Measurements from ENCODE around the gene CELA1.
A peak's percentile ranks its signal among the peaks of the same experiment; 100 is the strongest.

The CELA1 gene

DNA sequence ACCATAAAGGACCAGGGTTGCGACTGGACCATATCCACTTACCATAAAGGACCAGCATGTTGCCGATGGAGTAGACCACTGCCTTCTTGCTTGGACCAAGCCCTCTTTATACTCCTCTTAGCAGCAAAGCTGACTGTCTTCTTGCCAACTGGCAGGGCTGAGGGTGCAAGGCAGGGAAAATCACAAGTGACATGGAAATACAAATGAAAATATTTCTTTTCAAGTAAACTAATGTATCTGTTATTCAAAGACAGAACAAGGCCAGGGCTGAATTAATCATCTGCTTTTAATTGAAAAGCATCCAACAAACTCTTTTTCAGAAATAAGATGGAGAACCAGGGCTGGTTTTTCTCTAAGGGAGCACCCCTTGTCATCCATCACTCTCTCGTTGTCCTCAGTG is at the start of gene CELA1:
Gene CELA1, minus strand, starts transcription at position 99 of the 400 bp plus-strand sequence. Its CDS starts 41 bp downstream, at position 58.
- DNase-seq: no peak

DNA sequence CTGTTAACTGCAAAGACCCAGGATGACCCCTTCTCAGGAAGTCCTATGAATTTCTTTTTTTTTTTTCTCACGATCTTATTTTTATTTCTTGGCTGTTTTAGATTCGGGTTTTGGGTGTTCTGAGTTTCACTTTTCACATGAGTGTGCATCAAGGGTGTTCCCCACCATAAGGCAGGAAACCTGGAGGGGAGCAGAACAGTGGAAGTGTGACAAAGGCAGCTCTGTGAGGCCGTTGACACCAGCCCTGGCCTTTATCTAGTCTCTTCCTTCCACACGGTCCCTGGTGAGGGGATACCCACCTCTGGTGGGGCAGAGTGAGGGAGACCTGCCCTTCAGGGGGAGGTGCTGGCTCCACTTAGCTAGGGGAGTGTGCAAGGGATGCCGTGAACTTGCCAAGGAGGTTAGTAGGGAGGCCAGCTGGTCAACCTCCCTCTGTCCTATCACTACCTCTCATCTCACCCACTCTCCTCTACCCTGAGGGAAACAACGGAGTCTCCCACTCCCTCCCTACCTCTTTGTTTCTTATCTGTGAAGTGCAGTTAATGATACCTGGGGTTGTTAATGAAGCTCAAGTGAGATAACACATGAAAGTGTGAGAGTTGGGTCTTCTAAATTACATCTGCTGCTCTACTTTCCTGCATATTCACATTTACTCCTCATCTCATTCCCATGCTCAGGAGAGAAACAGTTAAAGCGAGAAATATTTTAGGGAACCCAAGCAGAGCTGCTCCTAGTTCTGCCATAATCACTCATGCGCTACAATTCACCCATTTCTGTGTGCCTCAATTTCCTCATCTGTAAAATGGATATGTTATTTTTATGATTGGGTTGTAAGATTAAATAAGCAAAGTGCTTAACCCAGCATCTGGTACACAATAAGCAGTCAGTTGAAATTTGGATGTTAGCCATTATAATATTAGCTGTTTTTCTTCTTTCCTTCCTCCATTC is 49.1 kb upstream of the CELA1 start:
- DNase-seq: peak; percentile 28

DNA sequence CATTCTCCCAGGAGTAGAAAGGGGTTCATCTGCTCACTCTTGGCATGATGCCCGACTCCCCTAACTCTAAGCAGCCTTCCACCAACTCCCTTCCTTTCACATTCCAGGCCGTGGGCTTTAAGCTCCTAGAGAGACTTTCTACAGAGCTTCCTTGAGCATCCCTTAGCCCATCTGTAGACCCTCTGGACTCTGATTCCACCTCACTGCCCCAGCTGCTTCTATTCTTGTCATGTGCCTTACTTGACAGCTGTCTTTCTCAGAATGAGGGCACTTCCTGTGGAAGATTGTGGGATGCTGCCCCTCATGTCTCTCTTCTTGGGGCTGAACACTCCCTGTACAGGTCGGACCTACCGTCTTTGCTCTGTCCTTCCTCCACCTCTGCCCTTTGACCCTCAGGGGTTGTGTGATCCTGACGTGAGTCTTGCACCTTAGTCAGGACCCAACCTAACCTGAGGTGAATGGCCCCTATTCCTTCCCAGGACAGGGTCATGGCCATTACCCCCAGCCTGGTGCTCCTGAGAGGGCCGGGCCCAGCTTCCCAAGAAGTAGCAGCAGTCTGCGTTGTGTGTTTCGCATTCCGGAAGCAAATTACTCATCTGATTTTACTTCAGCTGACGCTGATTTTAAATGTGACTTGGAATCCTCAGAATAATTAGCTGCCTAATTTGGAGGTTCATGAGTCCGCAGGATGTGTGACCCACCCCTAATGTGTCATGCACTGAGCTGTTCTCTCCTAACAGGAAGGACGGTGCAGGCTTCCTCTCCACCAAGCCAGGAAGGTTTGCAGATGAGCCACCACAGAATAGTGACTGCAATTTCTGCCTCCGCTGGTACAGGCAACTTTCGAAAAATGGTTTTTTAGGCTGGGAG is 47.4 kb upstream of the CELA1 start:
- DNase-seq: peak; percentile 59

DNA sequence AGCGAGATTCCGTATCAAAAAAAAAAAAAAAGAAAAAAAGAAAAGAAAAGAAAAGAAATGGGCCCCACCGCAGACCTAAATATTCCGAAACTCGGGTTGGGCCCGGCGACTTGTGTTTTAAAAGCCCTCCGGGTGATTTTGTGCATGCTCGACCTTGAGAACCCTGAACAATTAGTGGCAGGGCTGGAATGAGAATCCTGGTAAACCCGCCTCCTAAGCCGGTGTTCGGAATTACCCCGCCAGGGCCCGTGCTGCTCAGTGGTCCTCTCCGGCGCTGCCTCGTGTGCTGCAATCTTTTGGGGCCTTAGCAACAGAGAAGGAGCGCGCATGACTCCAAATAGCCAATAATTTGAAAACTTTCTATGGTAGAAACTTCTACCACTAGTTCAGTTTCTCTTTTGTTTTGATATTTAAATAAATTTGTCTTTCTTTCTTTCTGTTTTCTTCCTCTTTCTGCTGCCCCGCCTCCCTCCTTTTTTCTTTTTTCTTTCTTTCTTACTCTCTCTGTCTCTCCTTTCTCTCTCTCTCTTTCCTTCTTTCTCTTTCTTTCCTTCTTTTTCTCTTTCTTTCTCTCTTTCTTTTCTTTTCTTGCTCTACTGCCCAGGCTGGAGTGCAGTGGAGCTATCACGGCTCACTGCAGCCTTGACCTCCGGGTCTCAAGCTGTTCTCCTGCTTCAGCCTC is 46.2 kb upstream of the CELA1 start:
- DNase-seq: no peak

DNA sequence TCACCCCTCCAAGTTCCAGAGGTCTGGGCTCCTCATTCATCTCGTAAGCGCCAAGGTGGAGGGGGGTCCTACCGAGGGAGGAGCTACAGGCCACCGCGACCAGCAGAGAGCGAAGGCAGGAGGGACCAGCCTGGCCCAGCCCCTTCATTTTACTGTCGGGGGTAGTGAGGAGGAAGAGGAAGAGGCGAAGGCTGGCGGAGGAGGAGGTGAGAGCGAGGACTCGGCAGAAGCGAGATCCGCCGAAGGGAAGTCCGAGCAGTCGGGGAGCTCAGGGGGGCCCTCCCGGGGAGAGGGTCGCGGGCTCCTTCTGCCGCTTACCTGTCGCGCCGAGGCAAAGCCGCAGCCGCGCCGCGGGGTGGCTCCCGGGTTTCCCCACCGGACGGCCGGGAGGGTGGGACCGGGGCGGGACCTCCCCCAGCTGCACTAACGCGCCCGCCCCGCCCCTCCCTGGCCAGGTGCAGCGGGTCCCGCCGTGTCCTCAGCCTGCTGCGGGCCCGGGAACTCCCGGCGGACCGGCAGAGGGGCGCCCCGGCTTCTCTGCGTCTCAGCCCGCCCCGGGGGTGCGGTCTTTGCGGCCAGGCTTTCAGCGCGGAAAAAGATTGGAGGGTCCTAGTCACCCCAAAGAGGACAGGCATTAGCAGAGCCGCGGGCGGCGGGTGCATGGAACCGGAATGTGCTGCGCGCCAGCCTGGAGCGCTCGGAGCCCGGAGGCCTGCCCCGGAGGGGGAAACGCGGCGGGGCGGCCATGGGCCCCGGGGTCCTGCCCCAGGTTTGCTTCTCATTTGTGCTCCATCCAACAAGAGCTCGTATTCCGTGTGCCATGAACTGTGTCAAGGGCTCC is 45.0 kb upstream of the CELA1 start, which contains the start of gene GALNT6:
Gene GALNT6, minus strand, starts transcription at position 124 of the 841 bp plus-strand sequence. CDS start 11,625 bp downstream, outside the sequence.
- DNase-seq: peak; percentile 82

DNA sequence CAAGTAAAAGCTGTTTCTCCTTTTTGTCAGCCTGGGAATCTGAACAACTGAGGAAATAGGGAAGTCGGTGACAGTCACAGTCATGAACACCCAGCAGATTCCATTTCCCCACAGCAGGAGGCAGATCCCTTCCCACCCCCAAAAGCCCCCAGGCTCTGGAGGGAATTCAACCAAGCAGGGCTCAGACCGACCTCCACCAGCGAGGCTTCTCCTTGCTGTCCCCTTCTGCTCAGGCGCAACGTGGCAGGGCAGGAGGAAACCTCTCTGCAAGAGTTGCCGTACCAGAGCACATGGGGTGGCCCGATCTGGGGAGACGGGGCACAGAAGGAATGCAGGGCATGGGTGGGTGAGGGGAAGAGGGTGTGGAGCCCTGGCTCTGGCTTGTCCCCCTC is 44.4 kb upstream of the CELA1 start:
- DNase-seq: no peak

DNA sequence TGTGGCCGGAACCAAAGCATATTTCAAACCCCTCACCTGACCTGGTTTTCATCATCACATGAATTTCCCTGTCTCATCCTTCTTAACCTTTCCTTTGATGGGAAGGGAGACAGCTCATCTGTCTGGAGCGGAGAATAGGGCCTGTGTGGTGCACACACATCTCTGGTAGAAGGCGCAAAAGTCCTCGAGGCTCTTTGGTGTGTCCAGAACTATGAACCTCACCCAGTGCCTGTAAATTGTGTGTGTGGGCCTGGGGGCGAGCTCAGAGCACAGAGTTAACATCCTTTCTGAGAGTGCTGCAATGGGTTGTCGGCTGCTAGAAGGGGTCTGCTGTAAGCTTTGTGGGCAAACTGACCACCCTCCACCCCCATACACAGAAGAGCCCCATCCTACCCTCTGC is 44.0 kb upstream of the CELA1 start:
- no peak for DNase-seq

DNA sequence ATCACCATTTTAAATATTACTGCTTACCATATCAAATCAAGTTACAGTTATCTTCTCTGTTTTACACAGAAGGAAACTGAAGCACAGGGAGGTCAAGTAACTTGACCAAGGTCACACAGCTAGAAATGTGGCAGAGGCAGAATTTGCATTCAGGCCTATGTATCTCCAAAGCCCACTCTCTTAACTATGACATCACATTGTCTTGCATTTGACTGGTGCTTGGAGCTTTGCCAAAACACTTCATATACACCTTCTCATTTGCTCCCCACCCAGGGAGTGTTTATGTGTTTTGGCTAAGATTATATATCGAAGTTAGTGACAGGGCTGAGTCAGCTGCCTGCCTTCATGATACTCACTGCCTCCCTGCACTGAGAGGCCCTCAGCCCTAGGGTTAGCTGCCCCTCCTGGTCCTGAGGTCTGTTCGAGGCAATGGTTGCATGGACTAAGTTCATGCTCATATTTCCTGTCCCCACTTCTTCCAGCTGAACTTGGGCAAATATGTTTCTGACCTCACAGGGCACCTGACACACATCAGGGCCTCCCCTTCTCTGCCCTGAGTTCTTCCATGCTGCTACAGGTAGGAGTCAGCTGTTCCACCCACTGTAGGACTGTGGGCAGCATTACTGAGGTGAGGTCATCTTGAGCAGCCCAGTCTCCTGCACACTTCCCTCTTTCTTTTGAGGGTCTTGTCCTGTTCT is 43.0 kb upstream of the CELA1 start:
- no peak for DNase-seq

DNA sequence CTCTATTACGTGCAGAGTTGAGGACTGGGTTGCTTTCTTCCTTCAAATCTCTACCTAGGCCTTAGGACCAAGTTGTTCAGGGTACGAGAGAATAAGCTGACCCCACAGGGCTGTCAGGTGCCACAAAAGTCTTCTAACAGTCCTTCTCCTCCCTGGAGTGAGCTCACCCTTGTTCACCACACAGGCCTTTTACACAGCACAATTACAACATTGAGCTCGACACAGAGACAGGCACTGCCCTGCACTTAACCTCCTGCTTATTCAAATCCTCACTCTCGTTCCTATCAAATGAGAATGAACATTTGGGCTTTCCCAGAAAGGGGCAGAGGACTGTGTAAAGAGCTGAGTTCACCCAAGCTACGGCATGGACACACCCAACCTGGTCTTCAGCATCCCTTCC is 42.4 kb upstream of the CELA1 start:
- no peak for DNase-seq

DNA sequence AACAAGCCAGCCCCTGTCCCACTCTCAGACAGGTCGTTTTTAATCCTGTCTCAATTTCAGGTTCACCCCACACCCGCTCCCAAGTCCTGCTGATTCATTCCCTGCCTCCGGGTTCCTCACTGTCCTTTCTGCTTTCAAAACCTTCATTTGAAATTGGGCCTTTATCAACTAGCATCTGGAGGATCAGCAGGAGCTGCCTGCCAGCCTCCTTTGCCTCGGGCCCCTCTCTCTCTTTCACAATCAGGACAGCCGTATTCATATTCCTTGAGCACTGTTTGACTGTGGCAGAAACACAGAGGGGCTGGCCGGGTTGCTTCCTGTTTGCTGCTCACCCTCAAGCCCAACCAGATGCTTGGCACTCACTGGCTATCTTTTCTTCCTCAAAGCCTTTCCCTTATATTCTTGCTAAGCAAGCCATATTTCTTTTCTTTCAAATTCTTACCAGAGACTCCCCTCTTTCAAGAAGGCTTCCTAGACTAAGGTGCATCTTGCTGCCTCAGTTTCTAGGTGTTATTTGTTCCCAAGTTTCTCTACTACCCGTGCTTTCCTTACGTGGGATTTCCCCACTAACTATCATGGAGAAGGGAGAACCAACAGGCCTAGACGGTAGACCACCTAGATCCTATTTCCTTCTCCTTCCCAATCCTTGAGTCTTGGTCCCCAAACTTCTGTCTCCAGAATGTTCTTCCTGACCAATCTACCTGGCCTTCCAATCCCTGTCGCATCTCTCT is 41.8 kb upstream of the CELA1 start:
- no peak for DNase-seq

DNA sequence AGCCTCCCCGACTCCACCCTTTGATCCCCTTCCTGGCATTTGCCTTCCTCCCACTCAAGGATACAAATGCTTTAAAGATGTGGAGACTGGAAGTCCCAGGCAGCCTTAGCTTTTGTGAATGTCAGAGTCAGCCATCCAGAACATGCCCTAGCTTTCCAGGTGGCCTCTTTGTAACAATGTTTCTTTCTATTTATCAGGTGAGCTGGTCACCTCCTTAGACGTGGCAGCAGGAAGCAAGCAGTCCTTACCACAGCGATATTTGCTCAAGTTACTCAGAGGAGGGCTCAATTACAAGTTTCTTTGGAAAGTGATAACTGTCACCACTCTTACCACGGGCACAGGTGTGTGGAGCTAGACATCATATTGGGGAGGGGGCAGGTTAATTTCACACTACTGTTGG is 39.9 kb upstream of the CELA1 start:
- no peak for DNase-seq

DNA sequence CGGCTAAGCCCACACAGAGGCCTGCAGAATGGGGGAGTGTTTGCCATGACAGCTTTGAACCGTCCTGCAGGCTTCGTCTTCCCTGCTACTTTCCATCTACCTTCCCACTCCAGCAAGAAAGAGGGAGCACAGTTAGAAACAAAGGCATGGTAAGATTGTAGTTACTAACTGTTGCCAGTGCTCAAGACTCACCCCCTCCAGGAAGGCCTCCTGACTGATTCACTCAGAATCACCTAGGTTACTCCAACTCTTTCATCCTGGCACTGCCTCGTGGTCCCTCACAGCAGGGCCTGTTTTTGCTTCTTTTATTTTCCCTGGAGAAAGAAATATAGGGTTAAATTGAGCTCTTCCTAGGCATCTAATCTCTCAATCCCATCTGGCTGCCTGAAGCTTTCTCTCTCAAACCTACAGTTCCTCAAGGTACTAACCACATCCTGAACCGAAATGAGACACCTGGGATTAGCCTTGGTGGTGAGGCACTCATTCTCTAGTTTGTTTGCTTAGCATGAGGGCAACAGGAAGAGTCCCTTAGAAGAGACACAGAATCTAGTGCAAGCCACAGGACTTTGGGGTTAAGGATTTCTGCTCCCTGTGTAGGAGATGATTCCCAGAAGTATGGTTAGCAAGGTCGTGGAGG is 36.9 kb upstream of the CELA1 start:
- no peak for DNase-seq

DNA sequence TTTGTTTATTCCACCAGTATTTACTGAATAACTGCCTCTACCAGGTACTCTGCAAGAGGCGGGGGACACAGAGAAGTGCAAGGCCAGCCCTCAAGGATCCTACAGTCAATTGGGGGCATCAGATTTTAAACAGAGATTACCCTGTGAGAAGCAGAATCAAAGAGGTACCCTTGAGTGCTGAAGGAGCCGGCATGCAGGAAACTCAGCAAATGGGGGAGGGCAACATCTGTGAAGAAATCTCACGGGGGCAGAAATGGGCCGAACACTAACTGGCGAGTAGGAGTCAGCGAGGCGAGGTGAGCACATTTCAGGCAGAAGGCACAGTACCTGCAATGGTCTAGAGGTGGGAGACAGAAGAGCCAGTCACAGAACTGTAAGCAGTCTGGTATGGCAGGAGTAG is 35.7 kb upstream of the CELA1 start:
- DNase-seq: no peak

DNA sequence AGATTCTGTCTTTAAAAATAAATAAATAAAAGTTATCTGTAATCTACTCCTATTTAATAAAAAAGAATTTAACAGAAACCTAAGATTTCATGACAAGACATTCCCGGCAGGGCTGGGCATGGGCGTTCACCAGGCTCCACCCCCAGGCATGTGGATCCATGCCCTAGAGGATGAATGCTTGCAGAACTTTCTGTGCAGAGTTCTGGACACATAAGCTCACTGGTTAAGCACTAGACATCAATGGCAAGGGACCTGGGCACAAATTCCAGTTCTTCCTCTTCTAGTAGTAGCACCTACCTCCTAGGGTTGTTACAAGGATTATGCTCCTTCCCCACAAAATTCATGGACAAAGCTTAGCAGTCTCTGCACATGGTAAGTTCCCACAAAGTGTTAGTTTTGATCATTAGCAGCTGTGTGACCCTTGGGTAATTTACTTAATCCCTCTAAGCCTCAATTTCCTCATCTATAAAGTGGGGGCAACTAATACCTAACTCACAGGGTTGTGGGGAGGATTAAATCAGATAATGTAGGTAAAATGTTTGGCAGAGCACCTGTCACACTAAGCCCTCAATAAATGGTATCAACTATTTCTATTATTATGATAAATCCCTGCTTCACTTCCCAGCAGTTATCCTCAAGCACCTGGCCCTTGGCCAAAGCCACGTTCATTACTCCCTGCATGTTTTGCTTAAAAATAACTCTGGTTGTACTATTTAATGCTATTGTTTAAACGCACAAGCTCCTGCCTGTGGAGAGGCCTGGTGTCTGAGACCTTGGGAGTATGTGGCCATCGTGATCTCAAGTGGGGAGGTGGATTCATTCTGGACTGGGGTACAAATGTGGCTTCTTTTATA is 35.0 kb upstream of the CELA1 start:
- DNase-seq: no peak

DNA sequence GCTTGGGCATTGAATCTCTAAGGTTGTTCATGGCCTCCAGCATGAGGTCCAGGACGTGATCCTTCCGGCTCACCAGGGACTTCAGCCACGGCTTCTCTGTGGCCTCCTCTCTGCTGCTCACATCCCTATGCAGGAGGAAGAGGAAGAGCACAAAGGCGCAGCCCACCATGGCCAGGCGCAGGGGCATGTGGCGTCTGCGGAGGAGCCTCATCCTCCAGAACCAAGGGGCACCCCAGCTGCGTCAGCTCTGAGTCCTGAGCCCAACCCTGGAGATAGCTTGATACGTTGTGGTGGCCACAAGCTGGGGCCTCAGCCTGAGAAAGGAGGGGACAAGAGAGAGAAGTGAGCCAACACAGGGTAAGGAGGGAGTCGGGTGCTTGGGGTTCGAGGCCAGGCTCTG is 33.1 kb upstream of the CELA1 start:
- no peak for DNase-seq

DNA sequence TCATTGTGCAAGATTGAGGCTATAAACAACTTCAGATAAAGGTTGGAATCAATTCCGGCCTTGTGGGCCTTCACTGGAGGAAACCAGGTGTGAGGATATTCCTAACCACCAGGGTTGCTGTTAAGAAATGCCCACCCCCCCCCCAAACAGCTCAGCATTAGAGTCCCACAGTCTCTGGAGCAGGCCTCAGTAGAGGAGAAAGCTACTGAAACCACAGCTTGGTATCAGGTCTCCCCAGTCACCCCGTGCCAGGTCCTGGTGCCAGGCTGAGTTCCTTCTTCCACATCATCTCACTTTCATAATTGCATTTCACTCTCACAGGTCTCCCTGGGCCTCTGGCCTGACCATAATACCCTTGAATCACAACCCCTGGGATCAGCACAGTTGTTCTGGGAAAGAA is 32.3 kb upstream of the CELA1 start:
- no peak for DNase-seq

DNA sequence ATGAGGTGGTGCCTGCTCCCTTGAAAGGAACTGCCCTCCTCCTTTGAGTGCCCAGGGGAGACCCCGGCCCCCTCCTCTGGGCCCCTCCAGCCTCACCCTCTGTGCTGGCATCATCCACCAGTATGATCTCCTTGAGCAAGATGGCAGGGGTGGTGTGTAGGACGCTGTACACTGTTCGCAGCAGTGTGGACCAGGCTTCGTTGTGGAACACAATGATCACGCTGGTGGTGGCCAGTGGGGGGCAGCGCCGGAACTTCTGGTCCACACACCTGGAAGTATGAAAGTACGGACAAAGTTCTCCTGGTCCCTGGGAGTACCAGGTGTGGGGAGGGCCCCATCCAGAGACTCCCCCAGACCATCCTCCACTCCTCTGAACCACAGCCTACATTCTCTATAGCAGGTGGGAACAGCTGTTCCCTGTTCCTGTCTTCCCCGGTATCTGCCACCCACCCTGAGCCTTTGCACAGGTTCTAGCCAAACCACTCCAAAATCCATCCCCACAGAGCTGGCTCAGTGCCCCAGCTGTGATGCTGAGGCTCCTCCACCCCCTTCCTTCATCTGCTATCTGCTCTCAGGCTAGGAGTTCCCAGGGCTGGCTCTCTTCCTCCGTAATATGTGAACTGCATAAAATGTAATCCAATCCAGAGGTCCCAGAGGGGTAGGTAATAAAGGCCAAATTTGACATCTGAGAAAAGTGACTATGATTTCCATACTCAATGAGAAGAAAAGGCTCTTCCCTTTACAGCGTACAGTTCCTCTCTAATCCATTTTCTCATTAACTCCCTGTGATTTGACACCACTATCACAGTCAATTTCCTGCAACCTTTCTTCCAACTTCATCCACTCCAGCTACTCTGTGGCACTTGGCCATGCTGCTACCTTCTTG is 30.9 kb upstream of the CELA1 start:
- DNase-seq: no peak

DNA sequence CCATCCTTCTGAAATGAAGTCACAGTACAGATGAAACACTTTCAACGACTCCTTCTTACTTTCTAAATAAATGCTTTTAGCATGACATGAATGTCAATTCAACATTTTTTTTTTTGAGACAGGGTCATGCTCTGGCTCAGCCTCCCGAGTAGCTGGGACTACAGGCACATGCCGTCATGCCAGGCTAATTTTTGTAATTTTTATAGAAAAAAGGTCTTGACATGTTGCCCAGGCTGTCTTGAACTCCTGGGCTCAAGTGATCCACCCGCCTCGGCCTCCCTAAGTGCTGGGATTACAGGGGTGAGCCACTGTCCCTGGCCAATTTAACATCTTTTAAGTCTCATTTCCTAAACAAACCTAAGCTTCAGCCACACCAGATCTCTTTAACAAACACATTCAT is 28.4 kb upstream of the CELA1 start:
- no peak for DNase-seq
